Medulla oblongata (tissue), 1 donor: ENCODE data around the gene THAP7.
"Not testable (repeated sequence)": the region's sequence is repeated elsewhere in the genome, so short reads cannot be mapped to it uniquely, and the experiment has no call there.

Experiments used
- DNase-seq: peaks from one replicate; pipeline ENCODE4 v3.0.0-alpha.2; 2015; ENCODE audit errors: extremely low spot score

The THAP7 gene

GRCh38 chr22:21001601-21002325 lies at the start of gene THAP7:
THAP7 (minus strand) TSS chr22:21002118; CDS start chr22:21001911, 207 bp downstream.
- peak; percentile 96 for DNase-seq

- DNase-seq: no peak
Observed at GRCh38 chr22:21051145-21051830, 49.4 kb upstream of the THAP7 start.

GRCh38 chr22:21048965-21049364 lies 47.0 kb upstream of the THAP7 start:
- not testable (repeated sequence) for DNase-seq

GRCh38 chr22:21048448-21048847 lies 46.5 kb upstream of the THAP7 start:
- DNase-seq: not testable (repeated sequence)

- no peak for DNase-seq
Observed at GRCh38 chr22:21047730-21048129, 45.8 kb upstream of the THAP7 start.

GRCh38 chr22:21047035-21047661 lies 45.2 kb upstream of the THAP7 start:
- DNase-seq: no peak

GRCh38 chr22:21045585-21046294 lies 43.8 kb upstream of the THAP7 start, which contains the start of gene LRRC74B:
LRRC74B (plus strand) TSS chr22:21045946; CDS start chr22:21045987, 41 bp downstream.
- peak; percentile 88 for DNase-seq

- DNase-seq: peak; percentile 12
Observed at GRCh38 chr22:21044931-21045584, 43.1 kb upstream of the THAP7 start.

GRCh38 chr22:21043860-21044535 lies 42.1 kb upstream of the THAP7 start:
- no peak for DNase-seq

- DNase-seq: no peak
Observed at GRCh38 chr22:21042978-21043859, 41.3 kb upstream of the THAP7 start.

- no peak for DNase-seq
Observed at GRCh38 chr22:21041937-21042336, 40.0 kb upstream of the THAP7 start.

GRCh38 chr22:21039158-21039557 lies 37.2 kb upstream of the THAP7 start:
- DNase-seq: not testable (repeated sequence)

- peak; percentile 10 for DNase-seq
Observed at GRCh38 chr22:21038405-21038804, 36.5 kb upstream of the THAP7 start.

- no peak for DNase-seq
Observed at GRCh38 chr22:21034989-21035388, 33.1 kb upstream of the THAP7 start.

GRCh38 chr22:21033895-21034294 lies 32.0 kb upstream of the THAP7 start:
- DNase-seq: no peak

GRCh38 chr22:21032868-21033688 lies 31.2 kb upstream of the THAP7 start:
- no peak for DNase-seq

GRCh38 chr22:21032037-21032867 lies 30.3 kb upstream of the THAP7 start, which contains the start of gene SLC7A4:
SLC7A4 (minus strand) TSS chr22:21032561; CDS start chr22:21031812, 749 bp downstream.
- no peak for DNase-seq

- DNase-seq: no peak
Observed at GRCh38 chr22:21031545-21032036, 29.7 kb upstream of the THAP7 start.
